Activated CD4-positive, alpha-beta memory T cell treated with anti-CD3 and anti-CD28 coated beads for 36 hours (primary cell): Measurements from ENCODE around the gene PCK2. TPM values are rescaled to one million over a fixed set of nuclear protein-coding genes. Genes with fewer than 3 reads are reported as not detected.
"Not testable (repeated sequence)": the region's sequence is repeated elsewhere in the genome, so short reads cannot be mapped to it uniquely, and the experiment has no call there.

Experiments used
- CTCF ChIA-PET: fragments of 350-600 bp; sonication (Branson Sonifier 250); formaldehyde crosslinking; loops from one replicate; lab custom pipeline; 2021; ENCODE audit warnings: antibody characterized with exemption, inconsistent platforms; lab: Charles Lee
- POLR2A ChIA-PET: fragments of 350-600 bp; sonication (Branson Sonifier 250); formaldehyde crosslinking; loops from one replicate; lab custom pipeline; 2021; ENCODE audit warnings: antibody characterized with exemption; lab: Charles Lee
- DNase-seq: peaks from one replicate; pipeline ENCODE4 v3.0.0-alpha.2; 2020
- H3K27ac Mint-ChIP-seq: one replicate; pipeline ENCODE4 v1.8.0; 2021; ENCODE audit warnings: mixed read lengths
- H3K27me3 Mint-ChIP-seq: one replicate; pipeline ENCODE4 v1.8.0; 2021; ENCODE audit warnings: mixed read lengths
- H3K36me3 Mint-ChIP-seq: one replicate; pipeline ENCODE4 v1.8.0; 2021; ENCODE audit warnings: mixed read lengths
- H3K4me1 Mint-ChIP-seq: one replicate; pipeline ENCODE4 v1.8.0; 2021; ENCODE audit warnings: low read depth, mixed read lengths
- H3K4me3 Mint-ChIP-seq: one replicate; pipeline ENCODE4 v1.8.0; 2021; ENCODE audit warnings: mild to moderate bottlenecking, mixed read lengths
- H3K9me3 Mint-ChIP-seq: one replicate; pipeline ENCODE4 v1.8.0; 2021; ENCODE audit warnings: mixed read lengths
- intact Hi-C: fragments of 100-400 bp; cut with micrococcal nuclease; formaldehyde crosslinking; loops from one replicate; pipeline ENCODE4 v1.15.1; 2023
- total RNA-seq, 2 experiments: library from RNA; stranded (reverse); gene quantifications; one replicate each; pipeline ENCODE4 v1.2.3, GENCODE V29; 2021

Gene PCK2
- total RNA-seq, result 100 to 1,000 TPM; 118 to 125 TPM

DNA sequence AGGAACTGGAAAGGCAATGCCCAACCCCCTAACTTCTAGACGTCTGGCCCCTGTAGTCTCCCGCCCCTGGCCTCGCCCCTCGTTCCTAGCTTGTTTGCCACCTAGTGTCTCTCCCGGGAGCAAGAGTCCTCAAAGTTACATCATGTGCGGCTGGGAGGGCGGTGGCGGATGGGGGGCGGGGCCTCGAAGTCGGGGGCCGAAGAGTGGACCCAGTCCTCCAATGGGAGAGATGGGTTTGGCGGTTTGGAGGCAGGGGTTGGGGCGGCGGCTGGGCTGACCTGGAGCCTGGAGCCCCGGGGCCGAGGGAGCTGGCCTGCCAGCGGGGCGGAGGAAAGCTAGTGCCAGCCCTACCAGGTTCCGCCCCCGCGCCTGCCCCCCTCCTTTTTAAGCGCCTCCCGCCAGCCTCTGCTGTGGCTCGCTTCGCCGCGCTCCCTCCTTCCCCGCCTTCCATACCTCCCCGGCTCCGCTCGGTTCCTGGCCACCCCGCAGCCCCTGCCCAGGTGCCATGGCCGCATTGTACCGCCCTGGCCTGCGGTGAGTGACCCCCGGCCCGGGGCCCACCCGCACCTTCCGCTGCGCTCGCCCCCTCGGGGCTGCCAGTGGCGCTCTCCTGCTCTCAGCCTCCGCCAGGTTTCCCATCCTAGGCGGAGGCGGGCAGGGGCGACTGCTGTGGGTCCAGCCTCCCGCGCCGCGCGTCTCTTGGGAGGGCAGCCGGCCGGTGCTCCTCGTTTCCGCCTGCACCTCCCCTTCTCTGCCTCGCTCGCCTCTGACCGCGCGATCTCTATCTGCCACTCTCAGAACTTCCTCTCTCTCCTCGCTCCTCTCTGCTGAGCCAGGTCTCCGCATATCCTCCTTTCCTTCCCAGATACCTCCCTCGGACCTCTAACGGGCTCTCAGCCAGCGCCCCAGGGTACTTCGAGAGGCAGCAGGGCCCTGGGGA is at the start of gene PCK2:
Gene PCK2, plus strand, starts transcription at position 411 of the 940 bp plus-strand sequence. Its CDS starts 95 bp downstream, at position 506.
- Mint-ChIP-seq H3K27ac (peak within 1 kb of the TSS; percentile 97), H3K36me3 (peaks cover 29% of the 10 kb centered on the region), H3K27me3 (no peaks in the 10 kb centered on the region), H3K9me3 (no peaks in the 10 kb centered on the region), H3K4me3 (peak within 1 kb of the TSS; percentile 94), H3K4me1 (peaks cover 28% of the 10 kb centered on the region)
- ChIA-PET CTCF (interaction anchor here (0.6 to 12.3 kb wide), 8 partner anchors 12 to 108 kb away, joined by 3 to 458 read pairs (median 18); partner anchors contain the start of genes DCAF11, EMC9, IRF9 and NRL), POLR2A (interaction anchor here (0.8 to 4.0 kb wide), 14 partner anchors 9 to 149 kb away, joined by 3 to 46 read pairs (median 6); partner anchors contain the start of genes CHMP4A, DCAF11, EMC9 and NRL)
- intact Hi-C loops, result loop anchor here (1.0 to 10.0 kb wide), 6 partner anchors 13 to 203 kb away; partner anchors contain the start of genes DCAF11, DHRS1, DHRS4L2 and NOP9
- DNase-seq, result peak; percentile 94

DNA sequence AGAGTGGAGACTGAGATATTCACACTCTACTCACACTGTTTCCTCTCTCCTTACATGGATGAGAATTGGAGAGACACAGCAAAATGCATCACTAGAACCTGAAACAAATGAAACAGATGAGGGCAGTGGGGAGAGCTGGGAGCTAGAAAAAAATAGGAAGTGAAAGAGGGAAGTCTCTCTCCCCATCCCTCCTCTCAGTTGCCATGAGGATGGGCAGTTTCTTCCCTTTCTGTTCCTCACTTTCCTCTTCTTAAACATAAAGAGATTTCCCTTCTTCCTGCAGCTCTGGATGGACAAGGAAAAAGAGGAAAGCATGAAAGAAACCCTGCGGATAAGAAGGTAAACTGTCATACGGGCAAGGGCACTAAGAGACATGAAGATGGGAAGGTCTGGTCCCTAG is 45.1 kb upstream of the PCK2 start:
- CTCF ChIA-PET, result interaction anchor here (1.2 kb wide), 1 partner anchor 9 kb away, joined by 3 read pairs; no protein-coding TSS in a partner anchor
- POLR2A ChIA-PET, H3K27me3 Mint-ChIP-seq, H3K36me3 Mint-ChIP-seq, H3K9me3 Mint-ChIP-seq, intact Hi-C loops, H3K4me3 Mint-ChIP-seq, H3K27ac Mint-ChIP-seq, DNase-seq: not testable (repeated sequence)
- peaks cover 19% of the 10 kb centered on the region for H3K4me1 Mint-ChIP-seq

DNA sequence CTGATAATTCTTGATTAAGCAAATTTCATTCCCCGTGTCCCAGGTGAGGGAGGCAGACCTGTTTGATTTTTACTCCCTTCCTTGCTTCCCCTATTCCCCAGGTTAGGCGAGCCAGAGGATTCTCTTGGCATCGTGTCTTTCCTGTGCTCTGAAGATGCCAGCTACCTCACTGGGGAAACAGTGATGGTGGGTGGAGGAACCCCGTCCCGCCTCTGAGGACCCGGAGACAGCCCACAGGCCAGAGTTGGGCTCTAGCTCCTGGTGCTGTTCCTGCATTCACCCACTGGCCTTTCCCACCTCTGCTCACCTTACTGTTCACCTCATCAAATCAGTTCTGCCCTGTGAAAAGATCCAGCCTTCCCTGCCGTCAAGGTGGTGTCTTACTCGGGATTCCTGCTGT is 43.4 kb upstream of the PCK2 start:
- not testable (repeated sequence) for H3K27ac Mint-ChIP-seq
- peaks cover 20% of the 10 kb centered on the region for H3K4me1 Mint-ChIP-seq

DNA sequence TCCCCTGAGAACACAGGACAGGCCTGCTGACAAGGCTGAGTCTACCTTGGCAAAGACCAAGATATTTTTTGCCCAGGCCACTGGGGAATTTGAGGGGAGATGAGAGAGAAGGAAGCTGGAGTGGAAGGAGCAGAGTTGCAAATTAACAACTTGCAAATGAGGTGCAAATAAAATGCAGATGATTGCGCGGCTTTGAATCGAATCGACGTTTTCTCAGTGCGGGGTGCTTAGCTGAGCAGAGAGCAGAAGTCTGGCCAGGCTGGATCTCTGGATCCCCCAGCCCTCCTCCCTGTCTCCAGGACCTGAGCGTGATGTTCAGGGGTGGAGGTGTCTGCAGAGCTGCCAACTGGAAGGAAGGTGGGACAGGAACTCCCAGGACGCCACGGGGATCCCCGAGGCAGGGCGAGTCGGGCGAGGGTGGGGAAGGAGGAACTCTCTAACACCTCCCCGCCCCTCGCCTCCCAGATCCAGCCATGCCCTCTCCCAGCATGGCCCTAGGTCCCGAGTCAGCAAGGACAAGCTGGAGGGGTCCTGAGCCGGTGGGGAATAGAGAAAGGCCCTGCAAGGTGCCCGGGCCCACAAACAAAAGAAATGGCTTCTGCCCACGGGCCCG is 42.8 kb upstream of the PCK2 start:
- ChIA-PET CTCF (interaction anchor here (1.0 to 1.7 kb wide), 6 partner anchors 13 to 246 kb away, joined by 3 to 7 read pairs (median 6); partner anchors contain the start of gene IRF9), POLR2A (interaction anchor here (0.8 to 1.3 kb wide), 4 partner anchors 17 to 63 kb away, joined by 3 read pairs; partner anchors contain the start of genes DCAF11 and NRL)
- intact Hi-C loops, result loop anchor here (5.0 to 10.0 kb wide), 2 partner anchors 224 to 261 kb away; partner anchors contain the start of genes LTB4R, LTB4R2 and RABGGTA
- H3K4me1 Mint-ChIP-seq, result peaks cover 20% of the 10 kb centered on the region
- H3K9me3 Mint-ChIP-seq, result no peaks in the 10 kb centered on the region
- H3K36me3 Mint-ChIP-seq, result no peaks in the 10 kb centered on the region
- H3K4me3 Mint-ChIP-seq, result peak overlapping the region; percentile 70
- no peak overlapping the region for H3K27ac Mint-ChIP-seq
- H3K27me3 Mint-ChIP-seq, result peaks cover 4% of the 10 kb centered on the region
- no peak for DNase-seq

More for the DNA sequence above, 43.4 kb upstream of the PCK2 start:
- ChIA-PET CTCF (interaction anchor here (1.2 kb wide), 1 partner anchor 15 kb away, joined by 5 read pairs; no protein-coding TSS in a partner anchor), POLR2A (interaction anchor here (0.8 kb wide), 1 partner anchor 17 kb away, joined by 3 read pairs; no protein-coding TSS in a partner anchor)
- H3K27me3 Mint-ChIP-seq, H3K9me3 Mint-ChIP-seq, DNase-seq, H3K36me3 Mint-ChIP-seq: not testable (repeated sequence)
- intact Hi-C loops, result loop anchor here (5.0 to 10.0 kb wide), 2 partner anchors 224 to 262 kb away; partner anchors contain the start of genes LTB4R, LTB4R2 and RABGGTA
- peak overlapping the region; percentile 70 for H3K4me3 Mint-ChIP-seq

DNA sequence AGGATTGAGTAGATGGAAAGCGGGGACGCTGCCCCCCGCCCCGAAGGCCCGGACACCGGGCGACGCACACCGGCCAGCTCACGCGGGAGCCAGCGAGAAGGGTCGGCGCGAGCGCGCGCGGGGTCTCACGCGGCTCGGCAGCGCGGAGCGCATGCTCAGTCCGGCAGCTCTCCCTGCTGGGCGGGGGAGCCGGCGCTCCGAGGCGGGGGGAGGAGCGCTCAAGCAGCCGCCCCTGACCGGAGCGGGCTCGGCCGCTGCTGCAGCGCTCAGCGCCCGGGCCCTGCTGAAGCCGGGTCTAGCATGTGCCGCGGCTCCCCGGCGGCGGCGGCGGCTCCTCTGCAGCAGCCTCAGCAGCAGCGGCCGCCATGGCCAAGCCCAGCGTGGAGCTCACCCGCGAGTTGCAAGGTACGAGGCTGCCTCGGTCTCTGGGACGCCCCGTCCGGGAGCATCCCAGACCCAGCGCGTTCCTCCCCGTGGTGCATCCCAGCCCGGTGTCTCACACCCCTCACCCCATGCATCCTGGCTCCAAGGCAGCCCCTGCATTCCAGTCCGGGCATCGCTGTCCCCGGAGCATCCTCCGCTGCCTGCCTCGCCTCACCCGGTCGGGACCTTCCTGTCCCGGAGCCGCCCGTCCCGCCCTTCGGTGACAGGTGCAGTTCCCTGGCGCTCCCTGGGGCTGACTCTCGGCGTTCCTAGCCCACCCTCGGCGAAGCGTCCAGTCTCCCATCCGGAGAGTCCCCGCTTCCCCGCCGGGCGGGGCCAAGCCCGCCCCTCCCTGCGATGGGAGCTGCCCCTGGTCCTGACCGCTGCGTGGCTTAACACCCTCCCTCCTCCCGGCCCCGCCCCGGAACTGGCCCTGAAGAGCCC is 42.1 kb upstream of the PCK2 start, which contains the start of gene CARMIL3:
Gene CARMIL3, plus strand, starts transcription at position 221 of the 867 bp plus-strand sequence. Its CDS starts 145 bp downstream, at position 366.
- peak within 1 kb of the TSS; percentile 70 for H3K4me3 Mint-ChIP-seq
- intact Hi-C loops, result loop anchor here (2.0 to 10.0 kb wide), 5 partner anchors 63 to 260 kb away; partner anchors contain the start of genes DCAF11, GMPR2, LTB4R and LTB4R2
- peaks cover 4% of the 10 kb centered on the region for H3K27me3 Mint-ChIP-seq
- peak; percentile 74 for DNase-seq
- no peak within 1 kb of the TSS for H3K27ac Mint-ChIP-seq
- H3K9me3 Mint-ChIP-seq, result no peaks in the 10 kb centered on the region
- CTCF ChIA-PET, result interaction anchor here (1.0 to 1.7 kb wide), 6 partner anchors 12 to 245 kb away, joined by 3 to 7 read pairs (median 6); partner anchors contain the start of gene IRF9
- POLR2A ChIA-PET, result interaction anchor here (0.8 to 1.3 kb wide), 5 partner anchors 18 to 62 kb away, joined by 3 to 4 read pairs (median 3); partner anchors contain the start of genes DCAF11 and NRL
- H3K4me1 Mint-ChIP-seq, result peaks cover 20% of the 10 kb centered on the region
- H3K36me3 Mint-ChIP-seq, result no peaks in the 10 kb centered on the region

DNA sequence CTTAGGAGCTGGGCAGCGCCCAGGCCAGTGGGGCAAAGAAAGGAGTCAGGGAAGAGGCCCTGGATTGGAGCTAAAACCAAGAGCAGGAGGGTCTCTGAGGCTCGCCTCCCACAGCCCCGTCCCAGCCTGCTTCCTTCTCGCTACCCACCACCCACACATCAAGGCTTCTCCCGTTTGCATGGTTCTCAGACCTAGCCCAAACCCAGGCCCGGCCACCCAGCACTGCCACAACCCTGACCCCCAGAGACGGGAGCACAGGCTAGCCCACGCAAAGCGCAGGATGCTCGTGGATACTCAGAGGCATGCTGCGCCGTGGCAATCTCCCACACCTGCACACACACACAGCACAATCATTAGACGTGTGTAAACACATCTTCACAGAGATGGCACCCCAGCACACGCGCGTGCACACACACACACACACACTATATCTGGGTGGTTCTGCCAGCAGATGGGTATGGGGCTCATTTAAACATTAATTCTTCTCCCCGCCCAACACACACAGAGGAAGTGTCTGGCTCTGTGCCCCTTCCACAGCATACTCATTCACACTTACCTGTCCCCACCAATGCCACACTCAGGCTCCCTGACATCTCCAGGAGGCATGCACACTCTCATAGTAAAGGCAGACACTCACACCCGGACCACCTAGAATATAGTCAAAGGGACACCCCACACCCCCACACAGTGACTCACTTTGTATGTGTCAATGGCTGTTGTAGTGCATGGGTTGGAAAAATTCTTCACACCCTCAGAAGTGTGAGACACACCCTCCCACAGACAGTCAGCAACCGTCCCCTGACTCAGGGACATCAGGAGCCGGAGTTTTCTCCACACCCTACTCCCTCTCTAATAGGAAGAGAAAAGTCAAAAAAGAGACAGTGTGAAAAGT is 41.2 kb upstream of the PCK2 start:
- POLR2A ChIA-PET, result interaction anchor here (1.3 kb wide), 2 partner anchors 28 to 56 kb away, joined by 3 to 4 read pairs; no protein-coding TSS in a partner anchor
- Mint-ChIP-seq H3K4me1 (peaks cover 20% of the 10 kb centered on the region), H3K27ac (peak overlapping the region; percentile 10), H3K27me3 (peaks cover 4% of the 10 kb centered on the region), H3K36me3 (no peaks in the 10 kb centered on the region), H3K4me3 (peak overlapping the region; percentile 60), H3K9me3 (no peaks in the 10 kb centered on the region)
- peak; percentile 81 for DNase-seq
- intact Hi-C loops, result loop anchor here (1.0 to 10.0 kb wide), 7 partner anchors 41 to 259 kb away; partner anchors contain the start of genes DCAF11, GMPR2, LTB4R and LTB4R2
- CTCF ChIA-PET, result interaction anchor here (1.2 to 12.9 kb wide), 5 partner anchors 38 to 108 kb away, joined by 6 to 458 read pairs (median 7); partner anchors contain the start of genes IRF9 and PCK2

DNA sequence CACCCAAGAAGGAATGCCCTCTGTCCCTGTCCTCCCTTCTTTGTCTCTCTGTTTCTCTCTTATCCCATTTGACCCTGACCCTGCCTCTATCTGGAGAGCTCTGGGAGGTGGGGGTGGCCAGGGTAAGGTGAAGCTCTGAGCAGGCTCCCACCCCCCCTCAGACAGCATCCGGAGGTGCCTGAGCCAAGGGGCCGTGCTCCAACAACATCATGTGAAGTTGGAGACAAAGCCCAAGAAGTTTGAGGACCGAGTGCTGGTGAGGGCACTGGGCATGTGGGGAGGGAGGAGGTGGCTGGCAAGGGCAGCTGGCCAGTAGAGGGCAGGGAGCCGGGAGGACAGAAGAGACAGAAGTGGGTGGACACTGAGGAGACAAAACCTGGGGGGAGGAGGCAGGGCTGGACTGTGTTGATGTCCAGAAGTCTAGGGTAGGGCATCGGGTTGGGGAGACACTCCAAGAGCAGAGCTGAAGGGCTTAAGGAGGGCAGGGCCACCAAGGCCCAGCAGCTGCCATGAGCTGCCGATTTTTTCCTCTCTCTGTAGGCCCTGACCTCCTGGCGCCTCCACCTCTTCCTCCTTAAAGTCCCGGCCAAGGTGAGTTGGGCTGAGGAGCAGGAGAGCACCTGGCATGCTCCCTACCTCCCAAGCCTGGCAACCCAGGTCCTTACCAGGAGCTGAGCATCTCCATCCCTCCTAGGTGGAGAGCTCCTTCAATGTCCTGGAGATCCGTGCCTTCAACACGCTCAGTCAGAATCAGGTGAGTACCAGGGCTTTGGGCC is 40.4 kb upstream of the PCK2 start:
- Mint-ChIP-seq H3K9me3 (no peaks in the 10 kb centered on the region), H3K4me3 (peak overlapping the region; percentile 60), H3K4me1 (peaks cover 20% of the 10 kb centered on the region), H3K27ac (peak overlapping the region; percentile 10), H3K36me3 (no peaks in the 10 kb centered on the region), H3K27me3 (peaks cover 4% of the 10 kb centered on the region)
- POLR2A ChIA-PET, result interaction anchor here (1.2 kb wide), 1 partner anchor 93 kb away, joined by 3 read pairs; the partner anchor contains the start of gene RNF31
- no peak for DNase-seq
- CTCF ChIA-PET, result interaction anchor here (1.0 to 12.9 kb wide), 5 partner anchors 20 to 107 kb away, joined by 3 to 458 read pairs (median 9); partner anchors contain the start of genes IRF9 and PCK2
- intact Hi-C loops, result loop anchor here (1.0 to 10.0 kb wide), 7 partner anchors 41 to 259 kb away; partner anchors contain the start of genes DCAF11, GMPR2, LTB4R and LTB4R2

DNA sequence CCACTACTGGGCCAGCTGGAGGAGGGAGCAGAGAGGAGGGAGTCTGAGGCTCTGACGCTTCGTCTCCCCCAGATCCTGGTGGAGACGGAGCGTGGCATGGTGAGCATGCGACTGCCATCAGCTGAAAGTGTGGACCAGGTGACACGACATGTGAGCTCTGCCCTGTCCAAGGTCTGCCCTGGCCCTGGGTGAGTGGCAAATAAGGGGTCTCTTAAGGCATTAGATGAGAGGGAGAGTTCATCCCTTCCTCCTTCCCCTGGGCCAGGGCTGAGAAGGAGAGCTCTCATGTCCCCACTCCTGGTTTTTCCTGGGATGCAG is 39.8 kb upstream of the PCK2 start:
- intact Hi-C loops, result loop anchor here (5.0 to 10.0 kb wide), 2 partner anchors 221 to 258 kb away; partner anchors contain the start of genes LTB4R, LTB4R2 and RABGGTA
- peaks cover 4% of the 10 kb centered on the region for H3K27me3 Mint-ChIP-seq
- CTCF ChIA-PET, result interaction anchor here (1.0 to 12.9 kb wide), 5 partner anchors 20 to 107 kb away, joined by 3 to 458 read pairs (median 9); partner anchors contain the start of genes IRF9 and PCK2
- peaks cover 20% of the 10 kb centered on the region for H3K4me1 Mint-ChIP-seq
- DNase-seq, result no peak
- POLR2A ChIA-PET, result interaction anchor here (1.2 kb wide), 1 partner anchor 93 kb away, joined by 3 read pairs; the partner anchor contains the start of gene RNF31
- no peak overlapping the region for H3K27ac Mint-ChIP-seq
- H3K9me3 Mint-ChIP-seq, result no peaks in the 10 kb centered on the region
- H3K36me3 Mint-ChIP-seq, result no peaks in the 10 kb centered on the region
- H3K4me3 Mint-ChIP-seq, result no peak overlapping the region
